Jurkat, Clone E6-1 (cell line): ENCODE data around the gene AGGF1.
"Not testable (repeated sequence)": the region's sequence is repeated elsewhere in the genome, so short reads cannot be mapped to it uniquely, and the experiment has no call there.

ENCODE experiments used
- DNase-seq: peaks from one replicate; pipeline ENCODE4 v3.0.0-alpha.2; 2011; ENCODE audit warnings: low read depth, low spot score
- H3K4me3 ChIP-seq: 2 replicates; pipeline ENCODE4 v1.5.1; 2011; ENCODE audit warnings: mild to moderate bottlenecking, low read length, control low read depth, moderate library complexity

The AGGF1 gene

DNA sequence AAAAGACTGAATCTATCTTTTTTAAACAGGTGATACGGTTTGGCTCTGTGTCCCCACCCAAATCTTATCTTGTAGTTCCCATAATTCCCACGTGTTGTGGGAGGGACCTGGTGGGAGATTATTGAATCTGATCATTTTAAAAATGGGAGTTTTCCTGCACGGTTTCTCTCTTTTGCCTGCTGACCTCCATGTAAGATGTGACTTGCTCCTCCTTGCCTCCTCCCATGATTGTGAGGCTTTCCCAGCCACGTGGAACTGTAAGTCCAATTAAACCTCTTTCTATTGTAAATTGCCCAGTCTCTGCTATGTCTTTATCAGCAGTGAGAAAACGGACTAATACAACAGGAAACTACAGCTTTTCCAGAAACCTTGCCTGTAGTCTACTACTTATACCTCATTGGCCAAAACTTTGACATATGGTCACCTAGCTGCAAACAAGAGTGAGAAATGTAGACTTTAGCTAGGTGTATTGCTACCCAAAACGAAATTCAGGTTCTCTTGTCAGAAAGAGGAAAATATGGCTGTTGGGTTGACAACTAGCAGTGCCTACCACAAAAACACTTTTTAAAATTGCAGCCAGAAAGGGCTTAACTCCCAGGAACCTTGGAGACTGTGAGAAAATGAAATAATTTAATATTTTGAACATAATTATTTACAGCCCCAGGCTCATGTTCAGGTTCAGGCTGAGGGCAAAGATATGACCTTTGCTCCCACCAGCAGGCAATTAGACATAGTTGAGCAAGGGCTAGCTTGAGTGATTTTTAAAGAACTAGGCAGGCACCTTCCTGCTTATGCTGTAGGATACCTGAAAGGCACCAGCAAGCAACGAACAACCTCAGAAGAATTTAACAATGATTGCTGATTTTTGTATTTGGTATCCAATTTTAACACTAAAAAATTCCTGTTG is 7.4 kb upstream of the AGGF1 start:
- H3K4me3 ChIP-seq = no peak overlapping the region
- no peak for DNase-seq

DNA sequence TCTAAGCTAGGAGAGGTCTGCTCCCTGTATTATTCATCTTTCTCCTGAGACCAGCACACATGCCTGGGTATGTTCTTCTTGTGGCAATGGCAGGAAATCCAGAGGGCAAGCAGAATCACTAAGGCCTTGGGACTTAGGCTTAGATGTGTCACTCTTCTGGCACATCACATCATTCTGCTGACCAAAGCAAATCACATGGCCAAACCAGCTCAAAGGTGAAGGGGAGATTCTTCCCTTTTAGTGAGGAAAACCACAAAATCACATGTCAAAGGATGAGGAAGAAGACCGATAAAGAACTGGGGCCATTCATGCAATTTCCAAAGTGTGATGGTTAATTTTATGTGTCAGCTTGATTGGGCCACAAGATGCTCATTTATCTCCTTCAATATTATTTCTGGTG is 5.7 kb upstream of the AGGF1 start:
- H3K4me3 ChIP-seq = no peak overlapping the region
- DNase-seq = no peak

DNA sequence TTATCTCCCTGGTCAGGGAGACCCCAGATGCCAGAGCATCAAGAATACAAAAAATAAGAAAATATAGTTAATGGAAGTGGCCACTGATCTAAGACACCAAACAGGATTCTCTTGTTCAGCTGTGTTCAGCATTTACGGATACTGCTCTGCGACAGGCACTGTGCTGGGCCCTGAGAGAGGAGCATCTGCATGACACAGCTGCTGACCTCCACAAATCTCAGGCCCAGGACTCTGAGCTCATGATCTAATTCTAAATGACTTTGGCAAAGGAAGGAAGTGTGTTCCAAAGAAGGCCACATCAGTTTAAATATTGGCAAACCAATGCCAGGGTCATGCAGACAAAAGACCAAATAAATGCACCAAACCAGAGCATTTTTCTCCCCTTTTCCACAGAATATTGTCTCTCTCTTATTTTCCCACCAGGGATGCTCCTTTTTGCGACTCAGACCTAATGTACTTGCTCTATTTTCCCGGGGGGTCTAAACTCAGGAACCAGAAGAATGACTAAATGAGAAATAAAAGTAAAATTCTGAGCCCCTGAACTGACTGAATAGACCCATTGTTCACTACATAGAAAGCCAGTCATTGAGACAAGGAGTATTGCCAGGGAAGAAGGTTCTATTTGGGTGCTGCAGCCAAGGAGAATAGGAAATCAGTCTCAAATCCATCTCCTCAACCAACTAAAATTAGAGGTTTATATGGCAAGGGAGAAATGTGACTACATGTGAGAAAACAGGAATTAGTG is 1.4 kb upstream of the AGGF1 start:
- DNase-seq = no peak
- no peak overlapping the region for H3K4me3 ChIP-seq

DNA sequence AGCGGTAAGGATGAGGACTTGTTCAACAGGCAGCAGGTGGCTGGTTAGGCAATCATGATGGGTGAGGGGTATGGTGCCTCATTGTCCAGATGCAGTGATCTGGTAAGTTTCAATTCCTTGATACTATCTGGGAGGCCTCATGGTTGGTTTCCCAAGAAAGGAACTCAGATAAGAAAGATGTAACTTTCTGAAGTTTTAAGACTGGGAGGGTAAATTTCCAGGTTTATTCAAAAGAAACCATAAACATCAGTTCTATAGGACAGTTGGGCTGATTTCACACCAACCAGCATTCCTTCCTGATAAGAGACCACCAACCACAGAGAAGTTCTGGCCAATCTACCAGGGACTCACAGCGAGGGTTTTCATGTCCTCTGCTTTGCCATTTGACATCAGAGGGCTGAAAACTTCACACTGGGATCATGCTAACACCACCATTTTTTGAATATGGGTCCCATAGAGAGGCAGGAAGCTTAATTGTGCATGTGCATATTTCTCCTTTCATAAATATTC is 773 bp upstream of the AGGF1 start:
- DNase-seq = no peak
- H3K4me3 ChIP-seq = no peak overlapping the region

DNA sequence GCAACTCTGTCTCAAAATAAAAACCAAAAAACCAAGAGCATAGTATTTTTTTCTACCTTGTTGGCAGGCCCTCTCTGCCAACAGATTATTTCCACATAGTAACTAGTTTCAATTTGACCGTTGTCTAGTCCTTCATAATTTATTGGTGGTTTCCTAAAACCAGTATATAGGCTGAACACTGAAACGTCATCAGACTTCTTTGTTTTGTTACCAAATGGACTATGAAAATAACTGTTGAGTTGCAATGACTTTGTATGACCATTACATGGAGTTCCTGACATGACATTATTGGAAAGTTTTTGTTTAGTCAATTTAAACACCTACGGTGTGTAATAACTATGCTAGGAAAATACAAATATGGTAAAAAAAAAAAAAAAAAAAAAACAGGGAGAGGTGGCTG is 1.7 kb downstream of the AGGF1 start:
- no peak for DNase-seq
- H3K4me3 ChIP-seq = no peak overlapping the region; the same call in 1 of the 2 replicates

DNA sequence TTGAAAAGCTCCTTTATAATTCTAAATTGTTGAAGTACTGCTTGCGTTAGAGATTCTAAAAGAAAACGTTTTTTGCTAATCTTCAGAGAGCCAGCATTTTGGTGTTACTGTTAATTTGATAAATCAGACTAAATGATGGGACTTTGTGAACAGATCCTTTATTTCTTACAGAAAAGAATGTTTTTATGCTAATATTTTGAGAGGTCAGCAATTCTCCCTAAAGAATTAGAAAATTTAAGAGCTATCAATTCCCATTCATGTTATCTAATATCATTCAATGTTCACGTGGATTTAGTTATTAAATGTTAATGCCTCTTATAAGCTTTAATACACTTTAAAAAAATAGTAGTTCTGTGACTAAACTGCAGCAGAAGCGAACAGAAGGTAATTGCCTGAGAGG is 2.4 kb downstream of the AGGF1 start:
- no peak overlapping the region for H3K4me3 ChIP-seq
- no peak for DNase-seq

DNA sequence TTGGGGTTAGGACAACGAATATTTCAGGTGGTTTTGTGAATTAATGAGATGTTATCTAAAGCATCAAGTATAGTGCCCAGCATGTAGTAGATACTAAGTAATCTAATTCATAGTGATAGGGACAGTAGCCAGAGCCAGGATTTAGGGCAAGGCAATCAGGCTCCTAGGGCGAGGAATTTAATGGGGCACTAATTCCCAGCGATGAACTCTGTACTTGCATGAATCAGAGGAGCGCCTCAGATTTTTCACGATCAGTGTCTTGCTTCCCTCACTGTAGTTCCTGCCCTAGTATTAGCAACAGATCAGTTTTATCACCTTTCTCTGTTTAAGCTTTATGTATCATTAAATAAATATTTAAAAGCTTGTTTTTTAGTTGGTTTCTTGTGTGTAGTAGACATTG is 3.1 kb downstream of the AGGF1 start:
- H3K4me3 ChIP-seq = no peak overlapping the region

DNA sequence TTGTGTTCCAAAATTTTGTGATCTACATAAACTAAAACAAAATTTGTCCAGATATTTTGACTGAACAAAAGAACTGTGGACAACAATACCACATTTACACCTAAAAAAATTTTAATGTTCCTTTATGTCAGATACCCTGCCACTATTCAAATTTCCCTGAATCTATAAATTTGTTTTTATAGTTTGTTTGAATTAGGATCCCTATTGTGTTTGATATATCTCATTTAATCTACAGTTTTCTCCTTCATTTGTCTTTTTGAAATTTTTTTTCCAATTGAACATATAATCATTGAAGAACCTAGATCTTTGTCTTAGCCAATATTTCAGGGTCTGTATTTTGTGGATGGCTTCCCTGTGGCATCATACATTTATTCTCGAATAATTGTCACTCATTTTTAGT is 5.7 kb downstream of the AGGF1 start:
- DNase-seq = no peak
- H3K4me3 ChIP-seq = no peak overlapping the region

More for the DNA sequence above, 3.1 kb downstream of the AGGF1 start:
- no peak for DNase-seq

DNA sequence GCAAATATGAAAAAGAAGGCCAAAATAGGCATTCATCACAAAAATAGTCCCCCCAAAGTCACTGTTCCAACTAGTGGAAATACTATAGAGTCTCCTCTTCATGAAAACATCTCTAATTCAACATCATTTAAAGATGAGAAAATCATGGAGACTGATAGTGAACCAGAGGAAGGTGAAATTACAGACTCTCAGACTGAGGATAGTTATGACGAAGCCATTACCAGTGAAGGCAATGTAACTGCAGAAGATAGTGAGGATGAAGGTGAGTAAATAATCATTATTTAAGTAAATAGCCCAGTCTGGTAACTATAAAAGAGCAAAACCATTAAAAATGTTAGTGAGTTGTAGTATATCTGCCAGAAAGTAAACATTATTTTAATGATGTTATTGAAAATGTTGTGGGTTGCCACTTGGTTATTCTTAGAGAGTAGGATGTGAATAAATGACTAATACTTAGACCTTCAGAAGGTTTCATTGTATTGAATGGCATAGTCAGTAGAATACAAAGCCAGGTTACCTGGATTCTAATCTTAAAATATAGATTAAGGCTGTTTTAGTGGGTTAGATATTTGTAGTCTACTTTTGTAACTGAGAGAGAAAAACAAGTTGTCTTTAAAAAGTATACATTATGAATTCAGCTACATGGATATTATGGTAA is 16.3 kb downstream of the AGGF1 start:
- H3K4me3 ChIP-seq = no peak overlapping the region
- no peak for DNase-seq

DNA sequence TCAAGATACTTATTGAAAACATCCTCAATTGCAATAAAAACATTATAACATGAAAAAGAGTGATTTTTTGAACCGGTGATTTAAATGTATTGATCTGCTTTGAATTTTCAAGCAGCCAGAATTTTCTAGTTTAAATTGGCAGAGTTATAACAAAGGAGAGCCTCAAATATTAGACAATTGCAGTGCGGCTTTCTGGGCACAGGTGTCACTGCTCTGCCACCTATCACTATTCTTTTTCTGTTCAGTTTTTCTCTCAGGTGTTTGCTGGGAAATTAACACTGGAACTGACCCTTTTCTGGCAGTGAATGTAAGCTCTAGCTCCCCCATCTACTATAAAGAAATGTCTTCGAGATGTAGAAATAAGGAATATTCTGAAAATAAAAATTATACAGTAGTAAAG is 33.8 kb downstream of the AGGF1 start:
- no peak for DNase-seq
- H3K4me3 ChIP-seq = no peak overlapping the region

DNA sequence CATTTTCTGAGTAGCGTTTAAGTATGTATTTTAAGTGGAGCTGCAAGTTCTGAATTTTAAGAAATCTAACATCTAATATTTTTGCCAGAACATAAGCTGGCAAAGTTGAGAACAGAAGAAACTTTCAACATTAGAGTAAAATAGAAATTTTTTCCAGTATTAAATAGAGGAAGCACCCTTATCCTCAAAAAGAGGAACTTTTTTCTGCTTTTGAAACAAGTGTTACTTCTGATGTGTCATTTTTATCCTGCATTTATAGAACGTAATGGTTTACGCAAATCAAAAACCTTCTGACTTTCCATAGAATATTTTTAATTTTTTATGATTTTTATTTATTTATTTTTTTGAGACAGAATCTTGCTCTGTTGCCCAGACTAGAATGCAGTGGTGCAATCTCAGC is 35.1 kb downstream of the AGGF1 start:
- DNase-seq = no peak

DNA sequence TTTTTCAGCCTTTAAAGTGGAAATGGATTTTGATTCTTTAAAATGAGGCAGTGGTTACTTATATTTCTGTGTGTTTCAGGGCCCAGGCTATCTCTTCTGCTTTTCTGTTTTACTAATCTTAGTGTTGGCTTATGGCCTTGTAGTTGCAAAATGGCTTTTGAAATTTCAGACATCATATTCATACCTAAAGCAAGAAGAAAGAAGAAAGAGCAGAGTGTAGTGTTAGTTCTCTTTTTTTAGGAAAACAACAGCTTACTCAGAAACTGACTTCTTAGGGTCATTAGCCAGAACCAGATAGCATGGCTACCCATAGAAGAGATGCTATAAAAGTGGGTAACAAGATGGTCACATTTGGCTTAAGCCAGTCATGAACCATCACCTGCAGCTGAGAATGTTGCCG is 36.0 kb downstream of the AGGF1 start:
- no peak for DNase-seq
- no peak overlapping the region for H3K4me3 ChIP-seq

More for the DNA sequence above, 35.1 kb downstream of the AGGF1 start:
- no peak overlapping the region for H3K4me3 ChIP-seq

DNA sequence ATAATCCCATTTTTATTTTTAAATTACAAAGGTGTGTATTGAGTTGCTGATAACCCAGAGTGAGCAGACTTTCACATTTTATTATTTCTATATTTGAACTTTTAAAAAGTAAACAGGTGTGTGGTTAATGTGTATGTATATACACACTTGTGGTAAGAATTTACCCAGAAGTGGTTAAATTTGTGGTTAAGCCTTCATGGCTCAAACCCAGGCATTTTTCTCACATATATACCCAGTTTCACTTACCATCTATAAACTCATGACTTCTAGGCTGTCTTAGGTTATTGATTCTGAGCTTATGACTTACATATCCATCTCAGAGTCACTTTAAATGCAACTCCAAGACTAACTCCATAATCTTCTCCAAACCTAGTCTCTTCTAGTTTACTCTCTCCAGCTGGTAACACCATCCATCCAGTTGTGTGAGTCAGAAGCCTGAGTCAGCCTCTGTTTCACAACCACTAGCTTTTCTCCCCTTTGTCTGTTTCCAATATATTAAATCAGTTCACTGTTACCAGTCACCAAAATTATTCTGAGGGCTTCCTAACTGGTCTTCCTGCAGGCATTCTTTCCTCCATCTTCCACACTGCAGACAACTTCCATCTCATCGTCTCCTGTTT is 36.7 kb downstream of the AGGF1 start:
- peak; percentile 58 for DNase-seq
- no peak overlapping the region for H3K4me3 ChIP-seq

DNA sequence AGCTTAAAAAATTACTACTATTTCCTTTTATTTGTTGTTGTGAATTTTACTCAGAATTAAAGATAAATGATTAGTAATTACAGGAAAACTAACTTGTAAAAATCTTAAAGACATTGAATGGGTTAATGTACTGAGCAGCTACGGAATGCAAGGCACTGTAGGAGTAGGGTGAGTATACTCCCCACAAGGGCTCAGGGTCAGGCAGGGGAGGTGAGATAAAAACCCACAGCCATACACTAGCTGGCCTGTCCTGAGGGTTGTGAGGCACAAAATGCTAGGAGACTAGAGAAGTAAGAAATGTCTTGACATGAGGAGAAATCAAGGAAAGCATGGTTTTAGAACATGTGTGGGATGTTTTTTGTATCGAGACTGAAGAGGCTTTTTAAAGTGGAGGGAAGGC is 43.5 kb downstream of the AGGF1 start:
- no peak overlapping the region for H3K4me3 ChIP-seq
- no peak for DNase-seq

DNA sequence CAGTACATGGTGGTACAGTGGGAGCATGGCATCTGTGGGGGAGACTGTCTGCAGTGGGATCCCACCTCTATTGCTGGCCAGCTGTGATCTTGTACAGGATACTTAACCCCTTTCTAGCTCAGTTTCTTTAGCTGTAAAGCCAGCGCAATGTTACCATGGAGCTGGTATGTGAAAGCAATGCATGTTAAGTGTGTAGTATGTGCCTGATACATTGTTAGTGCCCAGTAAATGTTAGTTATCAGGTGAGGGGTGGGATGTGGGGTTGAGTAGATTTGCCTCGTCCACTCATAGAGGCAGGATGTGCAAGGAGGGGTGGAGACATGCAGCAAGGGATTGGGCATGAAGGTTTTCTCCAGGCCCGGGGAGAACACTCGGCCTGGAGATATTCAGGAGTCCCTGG is 44.5 kb downstream of the AGGF1 start:
- no peak for DNase-seq
- no peak overlapping the region for H3K4me3 ChIP-seq

DNA sequence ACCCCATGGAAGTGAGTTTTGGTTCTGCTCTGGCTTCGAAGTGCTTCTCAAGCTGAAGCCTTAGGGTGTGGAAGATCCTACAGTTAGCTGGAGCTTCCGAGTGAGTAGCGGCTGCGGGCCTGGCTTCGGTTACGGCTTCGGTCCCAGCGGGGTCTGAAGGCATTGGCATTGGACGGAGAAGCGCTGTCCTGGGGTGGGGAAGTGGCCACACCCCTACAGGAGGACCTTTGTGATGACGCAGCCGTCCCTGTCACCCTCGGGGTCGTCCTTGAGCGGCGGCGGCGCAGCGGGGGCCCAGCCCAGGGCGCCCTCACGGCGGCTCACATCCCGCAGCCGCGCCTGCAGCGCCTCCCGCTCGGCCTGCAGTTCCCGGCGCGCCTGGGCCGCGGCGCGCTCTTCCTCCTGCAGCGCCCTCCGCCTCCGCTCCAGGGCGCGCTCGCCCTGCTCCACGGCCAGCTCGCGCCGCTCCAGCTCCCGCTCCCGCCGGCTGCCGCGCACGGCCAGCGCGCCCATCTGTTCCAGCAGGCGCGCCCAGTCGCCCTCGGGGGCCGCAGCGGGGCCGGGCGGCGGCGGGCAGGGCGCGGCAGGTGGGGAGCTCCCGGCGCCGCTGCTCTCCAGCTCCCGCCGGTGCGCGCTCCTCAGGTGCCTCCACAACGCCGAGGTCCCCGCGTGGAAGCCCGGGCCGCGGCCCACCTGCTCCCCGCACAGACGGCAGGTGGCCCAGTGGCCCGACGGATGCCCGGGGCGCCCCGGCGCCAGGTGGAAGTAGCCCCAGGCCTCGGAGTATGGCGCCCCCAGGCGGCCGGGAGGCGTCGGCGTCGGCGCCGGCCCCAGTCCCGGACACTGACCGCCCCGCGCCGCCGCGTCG is 47.0 kb downstream of the AGGF1 start:
- no peak for DNase-seq
- H3K4me3 ChIP-seq = no peak overlapping the region

DNA sequence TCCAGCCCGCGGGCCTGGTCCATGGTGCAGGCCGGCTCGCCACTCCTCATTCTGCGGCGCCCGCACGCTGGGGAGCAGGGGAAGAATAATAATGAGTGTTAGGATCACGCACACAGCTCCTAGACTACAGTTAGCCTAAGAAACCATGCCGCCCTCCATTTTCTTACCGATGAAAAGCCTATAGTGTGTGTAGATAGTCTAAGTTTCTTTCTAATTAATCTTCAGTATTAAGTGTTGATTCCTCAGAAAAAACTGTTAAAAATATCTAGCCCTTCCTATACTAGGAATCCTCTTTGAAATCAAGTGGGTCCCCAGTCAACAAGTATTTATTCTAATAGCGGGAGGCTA is 47.6 kb downstream of the AGGF1 start:
- H3K4me3 ChIP-seq = no peak overlapping the region

DNA sequence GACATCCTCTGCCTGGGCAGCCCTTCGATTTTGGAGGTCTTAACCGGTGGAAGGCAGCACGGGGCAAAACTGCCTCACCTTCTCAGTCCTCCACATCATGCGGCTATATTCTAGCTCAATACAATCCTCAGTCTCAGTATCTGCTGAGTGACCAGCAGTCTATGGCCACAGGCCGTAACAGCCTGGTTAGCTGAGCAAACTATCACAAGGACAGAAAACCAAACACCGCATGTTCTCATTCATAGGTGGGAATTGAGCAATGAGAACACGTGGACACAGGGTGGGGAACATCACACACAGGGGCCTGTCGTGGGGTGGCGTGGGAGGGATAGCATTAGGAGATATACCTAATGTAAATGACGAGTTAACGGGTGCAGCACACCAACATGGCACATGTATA is 50.3 kb downstream of the AGGF1 start:
- not testable (repeated sequence) for DNase-seq, H3K4me3 ChIP-seq

More for the DNA sequence above, 47.6 kb downstream of the AGGF1 start:
- no peak for DNase-seq

DNA sequence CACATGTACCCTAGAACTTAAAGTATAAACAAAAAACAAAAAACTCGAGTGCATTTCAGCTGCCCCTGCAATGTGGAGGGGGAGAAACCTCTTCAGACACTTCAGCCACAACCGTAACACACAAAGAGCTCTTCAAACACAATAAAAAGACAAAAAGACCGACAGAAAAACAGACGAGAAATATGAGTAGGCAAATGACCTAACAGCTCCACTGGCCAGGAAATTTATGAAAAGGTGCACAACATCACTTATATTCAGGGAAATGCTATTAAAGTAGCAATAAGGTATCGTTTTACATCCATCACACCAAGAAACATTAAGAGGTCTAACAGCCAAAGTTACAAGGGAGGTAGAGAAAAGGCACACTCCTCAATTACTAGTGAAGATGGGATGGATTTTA is 50.7 kb downstream of the AGGF1 start:
- DNase-seq = no peak

More for the DNA sequence above, 50.7 kb downstream of the AGGF1 start:
- no peak overlapping the region for H3K4me3 ChIP-seq
